GM18499 (cell line): Measurements from ENCODE around the gene WRNIP1.
A peak's percentile ranks its signal among the peaks of the same experiment; 100 is the strongest.
"Not testable (repeated sequence)": the region's sequence is repeated elsewhere in the genome, so short reads cannot be mapped to it uniquely, and the experiment has no call there.

Experiments
- ATAC-seq: cut with Tn5 transposase; IDR thresholded peaks from one replicate; pipeline ENCODE4 v1.9.1; 2021; ENCODE audit warnings: moderate number of reproducible peaks; ENCODE audit not compliant: insufficient read depth, unreplicated experiment

Gene WRNIP1

GRCh38 chr6:2758980-2759379 is 6.2 kb upstream of the WRNIP1 start:
- no peak for ATAC-seq

GRCh38 chr6:2760882-2761842 is 4.0 kb upstream of the WRNIP1 start:
- no peak for ATAC-seq

- not testable (repeated sequence) for ATAC-seq
Observed at GRCh38 chr6:2762868-2763267, 2.3 kb upstream of the WRNIP1 start.

GRCh38 chr6:2763345-2763841 is 1.8 kb upstream of the WRNIP1 start:
- no peak for ATAC-seq

GRCh38 chr6:2763876-2764540 is 1.2 kb upstream of the WRNIP1 start:
- no peak for ATAC-seq

GRCh38 chr6:2764610-2765165 is 505 bp upstream of the WRNIP1 start:
- peak; percentile 21 for ATAC-seq

- no peak for ATAC-seq
Observed at GRCh38 chr6:2765896-2766766, 938 bp downstream of the WRNIP1 start.

- no peak for ATAC-seq
Observed at GRCh38 chr6:2766767-2767656, 1.8 kb downstream of the WRNIP1 start.

- ATAC-seq, result no peak
Observed at GRCh38 chr6:2767657-2768524, 2.7 kb downstream of the WRNIP1 start.

GRCh38 chr6:2768696-2769095 is 3.5 kb downstream of the WRNIP1 start:
- no peak for ATAC-seq

GRCh38 chr6:2770171-2770570 is 5.0 kb downstream of the WRNIP1 start:
- no peak for ATAC-seq

- no peak for ATAC-seq
Observed at GRCh38 chr6:2771079-2771478, 5.9 kb downstream of the WRNIP1 start.

- ATAC-seq, result no peak
Observed at GRCh38 chr6:2772840-2773239, 7.6 kb downstream of the WRNIP1 start.

GRCh38 chr6:2773449-2773848 is 8.3 kb downstream of the WRNIP1 start:
- ATAC-seq, result no peak

- no peak for ATAC-seq
Observed at GRCh38 chr6:2775003-2775402, 9.8 kb downstream of the WRNIP1 start.

GRCh38 chr6:2777249-2777648 is 12.1 kb downstream of the WRNIP1 start:
- ATAC-seq, result no peak

- ATAC-seq, result no peak
Observed at GRCh38 chr6:2780102-2780737, 15.0 kb downstream of the WRNIP1 start.
